ENCODE data around the gene PDE2A. TPM values are rescaled to one million over a fixed set of nuclear protein-coding genes. Genes with fewer than 3 reads are reported as not detected.
A peak's percentile ranks its signal among the peaks of the same experiment; 100 is the strongest.

PDE2A gene
- total RNA-seq, 2 experiments from 2014 or later, result 0.67 to 0.75 TPM

- no peaks in the 10 kb centered on the region for H3K36me3 Mint-ChIP-seq
- H3K27me3 Mint-ChIP-seq, result peaks cover 8% of the 10 kb centered on the region
- DNase-seq, result no peak
- no peak overlapping the region for H3K4me3 Mint-ChIP-seq
- CTCF ChIA-PET, result interaction anchor here (1.3 kb wide), 1 partner anchor 10 kb away, joined by 4 read pairs; no protein-coding TSS in a partner anchor
- ATAC-seq, result no peak
- no peaks in the 10 kb centered on the region for H3K9me3 Mint-ChIP-seq (ENCODE audit: low read depth)
- H3K4me1 Mint-ChIP-seq, result peaks cover 9% of the 10 kb centered on the region
- no peak overlapping the region for H3K27ac Mint-ChIP-seq
Observed at GRCh38 chr11:72579816-72580641, 94.2 kb downstream of the PDE2A start.

- DNase-seq (no peak), ATAC-seq (no peak)
- Mint-ChIP-seq H3K27me3 (peaks cover 6% of the 10 kb centered on the region), H3K36me3 (no peaks in the 10 kb centered on the region), H3K4me1 (peaks cover 2% of the 10 kb centered on the region), H3K4me3 (no peak overlapping the region), H3K9me3 (ENCODE audit: low read depth) (no peaks in the 10 kb centered on the region), H3K27ac (no peak overlapping the region)
- CTCF ChIA-PET, result interaction anchor here (0.8 to 1.1 kb wide), 2 partner anchors 65 to 108 kb away, joined by 3 to 4 read pairs; no protein-coding TSS in a partner anchor
Observed at GRCh38 chr11:72578991-72579815, 95.0 kb downstream of the PDE2A start.

- no peak for DNase-seq
- no peak for ATAC-seq
- H3K4me3 Mint-ChIP-seq, result no peak overlapping the region
- no peak overlapping the region for H3K27ac Mint-ChIP-seq
- H3K36me3 Mint-ChIP-seq, result no peaks in the 10 kb centered on the region
- H3K9me3 Mint-ChIP-seq (ENCODE audit: low read depth), result no peaks in the 10 kb centered on the region
- peaks cover 1% of the 10 kb centered on the region for H3K4me1 Mint-ChIP-seq
- CTCF ChIA-PET, result interaction anchor here (0.8 to 1.5 kb wide), 5 partner anchors 9 to 107 kb away, joined by 3 to 4 read pairs (median 4); no protein-coding TSS in a partner anchor
- H3K27me3 Mint-ChIP-seq, result peaks cover 5% of the 10 kb centered on the region
Observed at GRCh38 chr11:72578566-72578965, 95.7 kb downstream of the PDE2A start.

GRCh38 chr11:72578051-72578450 is 96.2 kb downstream of the PDE2A start:
- Mint-ChIP-seq H3K9me3 (ENCODE audit: low read depth) (no peaks in the 10 kb centered on the region), H3K4me3 (no peak overlapping the region), H3K4me1 (peaks cover 4% of the 10 kb centered on the region), H3K36me3 (no peaks in the 10 kb centered on the region), H3K27ac (no peak overlapping the region), H3K27me3 (peaks cover 5% of the 10 kb centered on the region)
- CTCF ChIA-PET, result interaction anchor here (1.0 to 1.5 kb wide), 4 partner anchors 10 to 107 kb away, joined by 3 to 4 read pairs (median 4); no protein-coding TSS in a partner anchor
- no peak for DNase-seq
- ATAC-seq, result no peak

- Mint-ChIP-seq H3K36me3 (no peaks in the 10 kb centered on the region), H3K27ac (no peak overlapping the region), H3K4me1 (peaks cover 4% of the 10 kb centered on the region), H3K27me3 (peaks cover 10% of the 10 kb centered on the region), H3K4me3 (no peak overlapping the region), H3K9me3 (ENCODE audit: low read depth) (no peaks in the 10 kb centered on the region)
- no peak for DNase-seq
- no peak for ATAC-seq
- CTCF ChIA-PET, result interaction anchor here (1.5 kb wide), 1 partner anchor 24 kb away, joined by 4 read pairs; no protein-coding TSS in a partner anchor
Observed at GRCh38 chr11:72577271-72577721, 96.9 kb downstream of the PDE2A start.

- DNase-seq (no peak), ATAC-seq (no peak)
- H3K27me3 Mint-ChIP-seq, result peaks cover 10% of the 10 kb centered on the region
- H3K9me3 Mint-ChIP-seq (ENCODE audit: low read depth), result no peaks in the 10 kb centered on the region
- H3K36me3 Mint-ChIP-seq, result no peaks in the 10 kb centered on the region
- no peak overlapping the region for H3K4me3 Mint-ChIP-seq
- CTCF ChIA-PET, result no interaction called here
- H3K4me1 Mint-ChIP-seq, result peaks cover 4% of the 10 kb centered on the region
- no peak overlapping the region for H3K27ac Mint-ChIP-seq
Observed at GRCh38 chr11:72576661-72577060, 97.6 kb downstream of the PDE2A start.

- H3K9me3 Mint-ChIP-seq (ENCODE audit: low read depth), result no peaks in the 10 kb centered on the region
- CTCF ChIA-PET, result no interaction called here
- H3K36me3 Mint-ChIP-seq, result no peaks in the 10 kb centered on the region
- DNase-seq, result no peak
- peaks cover 5% of the 10 kb centered on the region for H3K4me1 Mint-ChIP-seq
- peaks cover 10% of the 10 kb centered on the region for H3K27me3 Mint-ChIP-seq
- H3K4me3 Mint-ChIP-seq, result no peak overlapping the region
- no peak overlapping the region for H3K27ac Mint-ChIP-seq
- ATAC-seq, result no peak
Observed at GRCh38 chr11:72576243-72576595, 98.0 kb downstream of the PDE2A start.

GRCh38 chr11:72575533-72576242 is 98.5 kb downstream of the PDE2A start:
- CTCF ChIA-PET, result interaction anchor here (0.9 to 3.1 kb wide), 4 partner anchors 10 to 108 kb away, joined by 3 to 19 read pairs (median 10); no protein-coding TSS in a partner anchor
- no peak overlapping the region for H3K27ac Mint-ChIP-seq
- H3K27me3 Mint-ChIP-seq, result peaks cover 10% of the 10 kb centered on the region
- no peaks in the 10 kb centered on the region for H3K9me3 Mint-ChIP-seq (ENCODE audit: low read depth)
- DNase-seq (no peak), ATAC-seq (no peak)
- no peak overlapping the region for H3K4me3 Mint-ChIP-seq
- peaks cover 9% of the 10 kb centered on the region for H3K4me1 Mint-ChIP-seq
- no peaks in the 10 kb centered on the region for H3K36me3 Mint-ChIP-seq

GRCh38 chr11:72574548-72575460 is 99.4 kb downstream of the PDE2A start:
- DNase-seq (no peak), ATAC-seq (no peak)
- Mint-ChIP-seq H3K4me3 (no peak overlapping the region), H3K27ac (no peak overlapping the region), H3K36me3 (no peaks in the 10 kb centered on the region), H3K4me1 (peaks cover 18% of the 10 kb centered on the region), H3K27me3 (peaks cover 10% of the 10 kb centered on the region), H3K9me3 (ENCODE audit: low read depth) (no peaks in the 10 kb centered on the region)
- CTCF ChIA-PET, result interaction anchor here (0.6 to 3.1 kb wide), 11 partner anchors 10 to 142 kb away, joined by 3 to 28 read pairs (median 7); no protein-coding TSS in a partner anchor

- DNase-seq (peak; percentile 37), ATAC-seq (peak; percentile 11)
- Mint-ChIP-seq H3K4me1 (peaks cover 22% of the 10 kb centered on the region), H3K27me3 (peaks cover 10% of the 10 kb centered on the region), H3K9me3 (ENCODE audit: low read depth) (no peaks in the 10 kb centered on the region), H3K27ac (no peak overlapping the region), H3K36me3 (no peaks in the 10 kb centered on the region), H3K4me3 (no peak overlapping the region)
- CTCF ChIA-PET, result interaction anchor here (0.5 to 3.1 kb wide), 19 partner anchors 9 to 151 kb away, joined by 3 to 28 read pairs (median 3); no protein-coding TSS in a partner anchor
Observed at GRCh38 chr11:72573855-72574445, 100.3 kb downstream of the PDE2A start.

GRCh38 chr11:72573072-72573854 is 101.0 kb downstream of the PDE2A start:
- CTCF ChIA-PET, result interaction anchor here (0.5 to 3.1 kb wide), 19 partner anchors 9 to 152 kb away, joined by 3 to 28 read pairs (median 3); no protein-coding TSS in a partner anchor
- Mint-ChIP-seq H3K4me3 (no peak overlapping the region), H3K36me3 (no peaks in the 10 kb centered on the region), H3K27ac (no peak overlapping the region), H3K27me3 (peaks cover 10% of the 10 kb centered on the region), H3K9me3 (ENCODE audit: low read depth) (no peaks in the 10 kb centered on the region), H3K4me1 (peaks cover 22% of the 10 kb centered on the region)
- ATAC-seq (peak; percentile 77), DNase-seq (peak; percentile 52)

Measured in activated CD8-positive, alpha-beta memory T cell treated with anti-CD3 and anti-CD28 coated beads, Interleukin-2, amount 10 ng/mL, durations not matched to agents 7 days and 5 days (primary cell).